Amniotic epithelial cell (primary cell): Measurements from ENCODE around the gene ITGA2B.
"Not testable (repeated sequence)": the region's sequence is repeated elsewhere in the genome, so short reads cannot be mapped to it uniquely, and the experiment has no call there.

Source experiments
- DNase-seq: peaks from one replicate; pipeline ENCODE4 v3.0.0-alpha.2; 2010; ENCODE audit warnings: low read depth

Gene ITGA2B

DNA sequence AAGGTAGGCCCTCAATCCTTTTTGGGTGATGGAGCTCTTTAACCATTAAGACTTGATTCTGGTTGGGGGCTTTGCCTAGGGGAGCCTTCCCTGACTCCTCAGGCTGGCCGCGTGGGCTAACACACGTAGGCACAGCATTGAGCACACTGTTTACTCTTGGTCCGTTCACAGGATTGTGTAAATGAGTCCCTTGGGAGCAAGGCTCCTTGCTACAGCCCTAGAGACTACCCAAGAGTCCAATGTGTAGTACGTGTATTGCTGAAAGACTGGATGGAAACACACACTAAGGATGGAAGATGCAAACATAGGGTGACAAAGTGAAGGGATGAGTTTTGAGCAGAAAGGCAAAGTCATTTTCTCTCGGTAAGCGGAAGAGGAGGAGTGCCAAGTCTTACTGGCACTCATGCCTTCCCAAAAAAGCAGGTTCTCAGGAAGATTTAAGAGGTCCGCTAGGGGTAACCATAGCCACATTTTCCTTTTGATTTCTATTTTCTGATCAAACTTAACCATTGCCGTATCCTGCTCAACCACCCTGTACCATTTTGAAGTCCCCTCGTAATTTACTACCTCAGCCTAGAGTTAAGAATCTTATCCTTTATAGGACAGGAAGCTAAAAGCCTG lies 911 bp upstream of the ITGA2B start:
- DNase-seq = no peak

DNA sequence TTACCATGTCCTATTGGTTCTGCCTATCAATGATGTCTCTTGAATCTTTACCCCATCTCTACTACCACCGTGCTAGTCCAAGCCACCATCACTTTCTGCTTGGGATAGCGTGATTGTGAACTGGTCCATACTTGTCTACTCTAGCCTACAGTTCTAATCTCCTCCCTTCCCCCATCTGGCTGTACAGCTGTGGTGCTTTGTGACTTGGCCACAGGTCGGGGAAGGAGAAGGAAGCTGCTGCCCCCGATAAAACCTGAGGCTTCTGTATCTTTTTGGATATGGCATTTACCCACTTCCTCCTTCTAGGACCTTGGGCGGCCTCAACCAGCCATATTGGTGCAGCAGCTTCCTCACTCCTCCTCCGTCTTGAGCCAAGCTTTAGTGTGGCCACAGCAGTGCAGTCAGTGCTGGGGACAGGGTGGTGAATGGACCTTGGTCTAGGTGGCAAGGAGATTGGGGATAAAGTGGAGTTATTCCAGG lies 314 bp upstream of the ITGA2B start:
- DNase-seq = no peak

DNA sequence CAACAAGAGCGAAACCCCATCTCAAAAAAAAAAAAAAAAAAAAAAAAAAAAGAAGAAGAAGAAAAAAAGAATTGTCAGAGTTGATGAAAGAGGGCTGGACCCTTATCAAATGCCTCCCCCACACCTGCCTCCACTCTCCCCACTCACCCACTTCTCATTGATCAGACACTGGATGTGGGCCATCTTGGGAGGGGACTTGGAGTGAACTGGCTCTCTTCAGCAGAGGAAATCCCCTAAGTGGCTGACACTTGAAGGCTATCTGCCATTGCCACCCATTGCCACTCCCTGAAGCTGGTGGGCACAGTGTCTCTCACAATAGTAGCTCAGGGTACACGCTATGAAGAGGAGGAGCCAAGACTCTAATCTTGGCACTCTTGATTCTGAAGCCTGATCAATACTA lies 1.6 kb downstream of the ITGA2B start:
- DNase-seq = no peak

DNA sequence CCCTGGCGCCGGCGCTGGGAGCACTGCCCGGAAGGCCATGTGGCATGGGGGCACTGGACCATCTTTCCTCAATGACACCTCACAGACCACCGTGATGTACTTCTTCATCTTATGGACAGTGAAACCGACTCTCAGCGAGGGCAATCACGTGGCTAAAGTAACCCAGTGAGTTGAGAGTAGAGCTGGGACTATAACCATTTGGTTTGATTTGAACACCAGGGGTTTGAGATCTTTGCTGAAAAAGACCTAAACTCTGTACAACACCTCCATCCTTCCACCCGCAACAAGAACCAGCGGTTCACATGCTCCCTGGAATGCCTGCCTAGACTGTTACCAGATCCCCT lies 3.3 kb downstream of the ITGA2B start:
- DNase-seq = no peak

DNA sequence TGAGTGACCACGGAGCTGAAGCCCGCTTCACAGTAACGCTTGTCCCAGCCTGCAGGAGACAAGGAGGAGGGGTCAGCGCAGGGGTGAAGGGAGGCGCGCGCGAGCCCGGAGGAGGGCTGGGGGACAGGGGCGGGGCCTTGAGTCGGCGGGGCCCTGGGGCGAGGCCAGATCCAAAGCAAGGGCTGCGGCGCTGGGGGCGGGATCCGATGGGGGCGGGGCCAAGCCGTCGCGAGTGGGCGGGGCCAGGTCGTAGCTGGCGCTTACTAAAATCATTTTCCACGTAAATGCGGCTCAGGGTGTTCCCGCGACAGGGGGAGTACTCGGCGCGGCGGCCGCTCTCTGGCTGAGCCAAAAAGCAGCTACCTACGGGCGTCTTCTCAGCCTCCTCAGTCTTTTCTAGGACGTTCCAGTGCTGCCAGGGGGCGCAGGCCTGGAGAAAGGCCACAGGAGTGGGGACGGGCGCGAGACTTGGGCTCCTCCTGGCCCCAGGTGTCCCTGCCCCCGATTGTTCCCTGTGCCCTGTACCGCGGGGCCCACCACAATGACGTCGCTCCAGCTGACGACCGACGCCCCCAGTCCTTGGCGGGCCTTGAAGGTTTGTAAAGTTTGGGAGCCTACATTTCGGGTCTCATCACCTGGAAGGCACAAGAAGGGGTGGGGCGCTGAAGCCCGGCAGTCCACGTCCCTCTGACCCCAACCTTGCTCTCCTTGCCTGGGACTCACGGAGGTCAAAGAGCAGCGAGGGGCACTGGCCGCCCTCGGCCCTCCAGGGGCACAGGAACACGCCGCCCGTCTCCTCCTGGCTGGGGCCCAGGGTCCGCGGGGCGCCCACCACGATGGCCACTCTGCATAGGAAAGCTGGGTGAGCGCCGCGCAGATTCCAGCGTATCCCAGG lies 3.9 kb downstream of the ITGA2B start:
- DNase-seq = peak; percentile 41

DNA sequence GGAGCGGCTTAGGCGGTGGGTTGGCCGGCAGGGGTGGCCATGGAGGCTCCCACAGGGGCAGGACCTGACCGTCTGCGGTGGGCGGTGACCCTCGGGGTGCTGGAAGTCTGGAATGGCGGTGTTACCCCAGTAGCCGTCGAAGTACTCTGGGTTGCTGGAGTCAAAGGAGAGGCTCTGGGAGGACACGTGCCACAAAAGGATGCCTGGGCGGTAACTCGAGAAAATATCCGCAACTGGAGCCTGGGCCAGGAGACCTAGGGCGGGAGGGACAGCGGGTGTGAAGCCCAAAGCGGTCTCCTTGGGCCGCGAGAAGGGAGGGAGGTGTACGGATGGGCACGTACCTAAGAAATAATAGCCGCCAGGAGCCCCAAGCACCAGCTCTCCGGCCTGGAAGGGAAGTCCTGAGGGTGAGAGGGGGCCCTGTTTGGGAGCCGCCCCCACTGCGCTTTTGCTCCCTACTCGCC lies 4.6 kb downstream of the ITGA2B start:
- DNase-seq = no peak

DNA sequence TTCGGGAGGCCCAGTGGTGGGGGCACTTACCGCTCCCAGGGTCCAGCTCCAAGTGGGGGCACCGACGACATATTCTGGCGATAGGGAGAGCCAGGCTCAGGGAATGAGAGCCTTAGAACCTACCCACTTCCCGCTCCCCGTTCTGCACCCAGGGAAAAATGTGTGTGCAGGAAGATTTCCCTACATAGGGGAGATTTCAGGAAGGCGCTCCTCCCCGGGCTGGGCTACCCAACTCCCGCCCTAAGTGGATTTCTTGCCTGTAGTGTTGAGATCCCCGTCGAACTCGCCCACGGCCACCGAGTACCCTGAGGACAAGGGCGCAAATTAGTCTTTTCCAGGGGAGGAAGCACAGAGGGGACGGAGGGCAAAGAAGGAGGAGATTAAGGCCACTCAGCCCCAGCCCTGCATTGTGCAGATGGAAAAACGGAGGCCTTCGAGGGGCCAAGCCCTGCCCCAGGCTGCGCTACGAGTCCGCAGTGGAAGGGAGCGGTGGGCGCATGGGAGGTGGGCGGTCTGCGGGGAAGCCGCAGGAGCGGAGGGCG lies 5.1 kb downstream of the ITGA2B start:
- DNase-seq = no peak

DNA sequence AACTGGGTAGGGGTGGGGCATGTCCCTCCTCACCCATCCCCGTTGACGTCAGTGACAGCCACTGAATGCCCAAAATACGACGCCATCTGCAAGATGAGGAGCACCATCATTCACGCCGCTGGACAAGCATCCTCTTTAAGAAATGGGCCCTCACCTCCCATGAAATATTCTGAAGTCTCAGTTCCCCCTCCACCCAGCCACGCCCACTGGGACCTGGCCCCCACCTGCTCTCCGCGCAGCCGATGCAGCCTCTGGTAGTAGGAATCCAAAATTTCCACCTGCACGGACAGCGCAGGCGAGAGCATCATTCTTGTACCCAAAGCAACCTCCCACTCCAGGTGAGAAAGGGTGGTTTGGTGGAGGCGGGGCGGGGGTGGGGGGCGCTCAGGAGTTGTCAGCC lies 5.6 kb downstream of the ITGA2B start:
- no peak for DNase-seq

DNA sequence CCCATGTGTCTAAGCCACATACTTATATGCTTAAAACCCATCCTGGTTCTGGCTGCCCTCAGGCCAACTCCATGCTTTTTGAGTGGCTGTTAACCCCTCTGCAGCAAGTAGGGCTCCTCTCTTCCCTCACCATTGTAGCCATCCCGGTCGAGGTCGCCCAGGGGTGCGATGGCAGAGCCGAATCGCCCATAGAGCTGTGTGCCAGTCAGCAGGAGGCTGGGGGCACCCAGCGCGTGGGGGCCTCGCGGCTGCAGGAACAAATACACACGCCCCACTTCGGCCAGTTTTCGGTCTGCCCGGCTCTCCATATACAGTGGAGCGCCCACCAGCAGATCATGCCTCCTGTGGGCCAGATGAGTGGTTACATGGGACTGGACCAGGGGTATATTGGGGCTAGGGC lies 6.1 kb downstream of the ITGA2B start:
- no peak for DNase-seq

DNA sequence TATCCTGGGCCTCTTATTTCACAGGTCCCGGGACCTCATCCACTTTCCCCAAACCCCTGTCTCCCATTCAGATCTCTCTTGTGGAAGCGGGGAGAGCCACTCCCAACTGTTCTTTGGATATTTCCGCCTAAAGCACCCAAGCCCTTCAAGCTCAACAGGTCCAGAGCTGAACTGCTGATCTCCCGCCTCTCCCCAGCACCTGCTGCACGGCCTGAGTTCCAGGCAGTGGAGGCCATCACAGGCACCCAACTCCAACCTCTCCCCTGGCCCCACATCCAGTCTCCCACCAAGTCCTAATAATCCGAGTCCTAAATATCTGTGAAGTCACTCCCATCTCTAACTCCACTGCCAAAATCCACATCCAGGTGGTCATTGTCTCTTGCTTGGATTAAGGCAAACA lies 6.5 kb downstream of the ITGA2B start:
- no peak for DNase-seq

DNA sequence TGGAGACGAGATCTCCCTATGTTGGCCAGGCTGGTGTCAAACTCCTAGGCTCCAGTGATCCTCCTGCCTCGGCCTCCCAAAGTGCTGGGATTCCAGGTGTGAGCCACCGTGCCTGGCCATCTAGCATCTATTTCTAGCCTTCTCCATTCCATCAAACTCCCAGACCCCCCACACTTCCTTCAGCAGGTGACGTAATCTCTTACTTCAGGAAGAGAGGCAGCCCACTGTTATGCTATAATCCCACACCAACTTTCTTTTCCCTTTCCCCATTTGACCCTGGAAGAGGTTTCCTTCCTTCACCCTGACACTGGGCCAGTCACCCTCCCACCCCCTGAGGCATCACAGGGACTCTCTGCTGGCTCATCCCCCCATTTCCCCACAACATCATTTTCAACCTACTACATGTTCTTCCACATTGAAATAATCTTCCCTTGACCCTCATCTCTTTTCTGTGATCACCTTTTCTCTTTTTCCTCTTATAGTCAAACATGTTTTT lies 7.6 kb downstream of the ITGA2B start:
- no peak for DNase-seq

DNA sequence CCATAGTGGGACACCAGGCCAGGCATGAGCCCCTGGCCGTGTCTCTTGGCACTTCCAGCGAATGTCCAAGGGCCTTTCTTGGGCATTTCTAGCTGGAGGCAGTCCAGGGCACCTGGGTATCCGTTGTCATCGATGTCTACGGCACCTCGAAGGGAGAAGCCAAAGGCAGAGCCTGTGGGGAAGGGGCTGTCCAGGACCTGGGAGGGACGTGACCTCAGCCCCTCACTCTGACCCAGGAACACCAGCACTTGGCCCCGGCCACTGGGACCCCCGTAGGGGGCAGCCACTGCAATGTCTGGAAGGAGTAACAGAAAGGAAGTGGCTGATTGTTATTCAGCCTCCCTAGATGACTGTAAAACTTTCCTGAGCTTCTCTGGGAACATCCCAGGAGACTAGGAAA lies 8.7 kb downstream of the ITGA2B start:
- no peak for DNase-seq

DNA sequence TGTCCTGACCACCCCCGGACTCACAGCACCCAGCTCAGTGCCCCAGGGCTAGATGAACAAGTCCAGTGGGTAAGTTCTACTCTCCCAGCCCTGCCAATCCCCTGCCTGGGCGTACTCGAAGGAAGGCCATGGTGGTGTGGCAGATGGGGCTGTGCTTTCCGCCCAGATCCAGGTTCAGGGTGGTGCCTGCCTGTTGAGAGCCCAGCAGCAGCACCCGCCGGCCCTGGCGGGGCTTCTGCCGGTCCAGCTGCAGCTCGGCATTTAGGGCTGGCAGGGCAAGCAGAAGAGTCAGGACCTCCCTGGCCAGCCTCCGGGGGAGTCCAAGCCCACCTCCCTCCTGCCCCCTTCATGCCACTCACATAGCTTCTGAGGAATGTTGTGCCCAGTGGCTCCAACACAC lies 9.6 kb downstream of the ITGA2B start:
- DNase-seq = no peak

DNA sequence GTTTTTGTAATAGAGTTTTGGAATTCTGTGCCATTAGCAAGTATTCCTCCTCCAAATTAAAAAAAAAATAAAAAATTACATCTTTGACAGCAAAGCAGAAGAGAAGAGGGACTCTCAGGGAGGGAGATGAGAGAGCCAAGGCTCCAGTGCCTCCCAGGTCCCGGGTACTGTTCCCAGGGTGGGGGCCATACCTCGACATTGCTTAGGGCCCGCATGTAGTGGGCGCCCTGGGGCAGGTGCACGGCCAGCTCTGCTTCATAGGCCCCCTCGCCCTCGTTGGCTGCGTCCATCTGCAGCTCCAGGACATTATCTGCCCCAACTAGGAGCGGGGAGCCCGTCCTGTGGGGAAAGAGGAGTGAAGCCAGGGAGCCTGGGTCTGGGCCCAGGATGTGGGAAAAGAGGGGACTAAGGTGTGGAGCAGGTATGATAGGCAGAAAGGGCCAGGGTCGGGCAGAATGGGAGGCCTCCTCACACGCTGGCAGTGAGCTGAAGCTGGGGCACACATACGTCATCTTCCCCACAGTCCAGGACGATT lies 11.2 kb downstream of the ITGA2B start:
- no peak for DNase-seq

DNA sequence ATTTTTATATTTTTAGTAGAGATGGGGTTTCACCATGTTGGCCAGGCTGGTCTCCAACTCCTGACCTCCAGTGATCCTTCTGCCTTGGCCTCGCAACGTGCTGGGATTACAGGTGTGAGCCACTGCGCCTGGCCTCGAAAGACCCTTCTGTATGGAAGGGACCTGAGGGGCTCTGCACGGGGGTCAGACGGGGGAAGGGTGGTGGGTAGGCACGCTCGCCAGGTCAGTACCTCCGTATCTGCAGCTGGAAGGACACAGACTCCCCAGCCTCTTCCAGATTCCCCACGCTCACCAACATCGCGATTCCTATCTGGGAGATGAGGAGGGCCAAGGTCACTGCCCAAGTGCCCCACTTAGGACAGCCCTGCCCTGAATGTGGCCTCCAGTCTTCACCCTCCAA lies 12.7 kb downstream of the ITGA2B start:
- no peak for DNase-seq

DNA sequence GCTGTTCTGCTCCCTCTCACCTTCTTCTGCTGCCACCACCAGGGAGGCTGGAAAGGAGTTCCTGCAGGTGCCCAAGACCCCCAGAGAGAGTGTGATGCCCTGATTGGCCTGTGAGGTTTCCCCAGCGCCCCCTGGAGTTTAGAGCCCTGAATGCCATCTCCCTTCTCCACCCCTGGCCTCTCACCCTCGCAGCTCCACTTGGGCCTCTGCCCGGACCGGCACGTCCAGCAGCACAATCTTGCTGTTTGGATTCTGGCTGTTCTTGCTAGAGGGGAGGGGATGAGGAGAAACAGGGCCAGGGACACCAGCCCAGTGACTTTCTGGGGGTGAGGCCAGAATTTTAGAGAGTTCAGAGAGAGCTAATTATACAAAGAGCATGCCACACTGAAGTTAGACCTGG lies 13.3 kb downstream of the ITGA2B start:
- DNase-seq = no peak

DNA sequence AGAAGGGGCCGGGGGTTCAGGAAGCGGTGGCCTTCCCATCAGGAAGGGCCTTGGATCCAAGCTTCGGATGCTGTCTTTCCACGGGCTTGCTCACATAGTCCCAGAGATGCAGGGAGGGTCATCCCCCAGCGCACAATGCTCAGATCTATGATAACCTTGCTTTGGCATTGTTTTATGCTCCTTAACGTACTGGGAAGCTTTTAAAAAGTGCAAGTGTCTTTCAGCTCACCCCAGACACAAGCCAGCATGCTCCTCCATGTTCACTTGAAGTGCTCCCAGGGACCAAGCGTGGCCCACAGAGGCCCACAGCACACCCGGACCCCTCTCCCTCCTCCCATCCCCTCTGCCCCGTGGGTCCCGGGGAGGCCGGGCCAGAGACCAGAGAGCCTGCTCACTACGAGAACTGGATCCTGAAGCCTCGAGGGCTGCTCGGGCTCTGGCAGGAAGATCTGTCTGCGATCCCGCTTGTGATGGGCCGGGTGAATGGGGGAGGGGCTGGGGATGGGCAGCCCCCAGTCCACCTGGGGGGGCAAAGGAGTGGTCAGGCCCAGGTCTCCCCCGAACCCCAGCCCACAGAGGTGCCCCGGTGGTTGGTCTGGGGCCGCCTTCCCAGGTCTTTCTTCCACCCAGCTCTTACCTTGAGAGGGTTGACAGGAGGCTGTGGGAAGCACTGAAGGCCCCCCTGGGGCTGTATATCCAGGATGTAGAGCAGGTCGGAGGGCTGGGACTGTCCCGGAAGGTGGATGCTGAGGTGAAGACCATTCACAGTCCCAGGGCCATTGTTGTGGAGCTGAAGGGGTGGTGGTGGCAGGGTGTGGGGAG lies 14.0 kb downstream of the ITGA2B start:
- DNase-seq = no peak

DNA sequence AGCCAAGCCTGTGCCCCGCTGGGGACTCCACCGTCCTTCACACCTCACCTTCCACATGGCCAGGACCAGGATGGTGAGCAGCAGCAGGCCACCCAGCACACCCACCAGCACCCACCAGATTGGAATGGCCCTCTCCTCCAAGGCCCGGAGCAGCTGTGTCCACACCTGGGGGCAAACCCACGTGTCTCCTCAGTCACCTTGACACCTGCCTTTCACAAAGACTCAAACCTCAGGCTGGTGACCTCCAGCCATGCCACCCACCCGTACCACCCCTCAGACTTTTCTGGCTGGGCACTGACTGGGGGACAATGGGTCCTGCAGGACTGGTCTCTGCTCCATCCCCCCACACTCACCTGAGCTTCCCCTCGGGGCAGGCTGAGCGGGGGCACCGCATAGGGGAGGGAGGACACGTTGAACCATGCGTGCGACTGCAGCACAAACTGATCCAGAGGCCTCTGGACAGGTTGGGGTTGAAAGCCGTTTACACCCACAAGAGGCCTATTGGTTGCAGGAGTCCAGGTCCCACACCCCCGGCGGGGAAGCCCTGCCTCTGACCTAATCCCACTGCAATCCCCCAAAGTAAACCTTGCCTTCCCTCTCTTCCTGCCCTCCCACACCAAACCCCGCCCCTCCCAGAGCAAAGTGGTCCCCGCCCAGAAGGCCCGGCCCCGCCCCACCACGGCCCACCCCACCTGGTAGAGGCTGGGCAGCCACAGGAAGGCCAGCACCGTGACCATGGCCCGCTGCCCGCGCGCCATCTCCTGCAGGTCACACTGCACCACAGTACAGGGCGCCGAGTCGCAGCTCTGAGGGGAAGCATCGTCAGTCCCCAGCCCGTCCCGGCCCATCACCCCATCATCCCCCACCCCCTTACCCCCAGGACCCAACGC lies 14.9 kb downstream of the ITGA2B start:
- DNase-seq = no peak

DNA sequence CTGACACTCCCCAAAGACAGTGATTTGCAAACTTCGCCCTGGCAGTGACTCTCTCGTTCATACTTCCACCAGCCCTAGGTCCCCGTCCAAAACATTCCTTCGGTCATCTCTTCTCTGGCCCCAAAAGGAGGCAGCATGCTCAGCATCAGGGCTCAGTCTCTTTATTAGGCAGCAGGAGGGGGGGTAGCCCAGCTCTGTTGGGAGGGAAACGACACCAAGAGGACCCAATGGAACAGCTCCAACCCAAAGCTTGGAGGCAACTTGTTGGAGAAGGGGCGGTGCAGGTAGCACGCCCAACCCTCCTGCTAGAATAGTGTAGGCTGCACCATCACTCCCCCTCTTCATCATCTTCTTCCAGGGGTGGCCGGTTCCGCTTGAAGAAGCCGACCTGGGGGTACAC lies 17.4 kb downstream of the ITGA2B start:
- no peak for DNase-seq

DNA sequence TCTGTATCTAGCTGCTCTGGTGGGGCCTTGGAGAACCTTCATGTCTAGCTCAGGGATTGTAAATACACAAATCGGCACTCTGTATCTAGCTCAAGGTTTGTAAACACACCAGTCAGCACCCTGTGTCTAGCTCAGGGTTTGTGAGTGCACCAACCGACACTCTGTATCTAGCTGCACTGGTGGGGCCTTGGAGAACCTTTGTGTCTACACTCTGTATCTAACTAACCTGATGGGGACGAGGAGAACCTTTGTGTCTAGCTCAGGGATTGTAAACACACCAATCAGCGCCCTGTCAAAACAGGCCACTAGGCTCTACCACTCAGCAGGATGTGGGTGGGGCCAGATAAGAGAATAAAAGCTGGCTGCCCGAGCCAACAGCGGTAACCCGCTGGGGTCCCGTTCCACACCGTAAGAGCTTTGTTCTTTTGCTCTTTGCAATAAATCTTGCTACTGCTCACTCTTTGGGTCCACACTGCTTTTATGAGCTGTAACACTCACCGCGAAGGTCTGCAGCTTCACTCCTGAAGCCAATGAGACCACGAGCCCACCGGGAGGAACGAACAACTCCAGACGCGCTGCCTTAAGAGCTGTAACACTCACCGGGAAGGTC lies 19.9 kb downstream of the ITGA2B start:
- not testable (repeated sequence) for DNase-seq
